Prostate gland (tissue), 2 donors: ENCODE results near the gene CLCNKB.

Experiments
- CTCF ChIP-seq, 4 experiments: fragments of 200-600 bp in 2 of 4; fragments of 450-650 bp in 2 of 4; sonication (generic) in 2 of 4; IDR thresholded peaks; 1 replicate in 3 of 4; 2 replicates in 1 of 4; pipeline ENCODE4 v1.5.1; 2016 to 2019; ENCODE audit warnings: antibody characterized with exemption in 4 of 4, mild to moderate bottlenecking in 2 of 4, moderate library complexity in 2 of 4
- POLR2A ChIP-seq: fragments of 450-650 bp; IDR thresholded peaks from one replicate; pipeline ENCODE4 v1.6.1; 2016; ENCODE audit warnings: antibody characterized with exemption, mild to moderate bottlenecking
- POLR2AphosphoS5 ChIP-seq: sonication (generic); formaldehyde crosslinking; IDR thresholded peaks from one replicate; pipeline ENCODE4 v1.6.1; 2017; ENCODE audit warnings: antibody characterized with exemption

- no peak for TF ChIP-seq CTCF (IDR thresholded peaks at IDR 0.05)
- TF ChIP-seq POLR2A: no peak
- TF ChIP-seq POLR2AphosphoS5: no peak
These were observed 28.0 kb downstream of the CLCNKB start for GRCh38 chr1:16071614-16072013.
